Brain pericyte (primary cell): Measurements from ENCODE around the gene SLC49A4.

Experiments used
- DNase-seq: peaks from one replicate; pipeline ENCODE4 v3.0.0-alpha.2; 2012; ENCODE audit warnings: low read depth, low spot score

Gene SLC49A4

GRCh38 chr3:122858373-122858772 is 63.5 kb downstream of the SLC49A4 start:
- no peak for DNase-seq

GRCh38 chr3:122859021-122859805 is 64.3 kb downstream of the SLC49A4 start:
- DNase-seq = no peak

- DNase-seq = no peak
Observed at GRCh38 chr3:122862381-122862780, 67.5 kb downstream of the SLC49A4 start.

GRCh38 chr3:122864498-122864897 is 69.6 kb downstream of the SLC49A4 start:
- DNase-seq = no peak

- no peak for DNase-seq
Observed at GRCh38 chr3:122868322-122868721, 73.5 kb downstream of the SLC49A4 start.

GRCh38 chr3:122873741-122874515 is 79.1 kb downstream of the SLC49A4 start:
- DNase-seq = no peak

GRCh38 chr3:122875547-122876127 is 80.8 kb downstream of the SLC49A4 start:
- DNase-seq = no peak

- DNase-seq = no peak
Observed at GRCh38 chr3:122880173-122880572, 85.3 kb downstream of the SLC49A4 start.

GRCh38 chr3:122880624-122881023 is 85.8 kb downstream of the SLC49A4 start:
- DNase-seq = no peak

- no peak for DNase-seq
Observed at GRCh38 chr3:122882361-122882947, 87.6 kb downstream of the SLC49A4 start.

GRCh38 chr3:122886251-122886650 is 91.4 kb downstream of the SLC49A4 start:
- DNase-seq = no peak

- DNase-seq = no peak
Observed at GRCh38 chr3:122886946-122887345, 92.1 kb downstream of the SLC49A4 start.

GRCh38 chr3:122890077-122890719 is 95.3 kb downstream of the SLC49A4 start:
- no peak for DNase-seq

GRCh38 chr3:122890720-122891220 is 95.9 kb downstream of the SLC49A4 start:
- no peak for DNase-seq

GRCh38 chr3:122892118-122892960 is 97.5 kb downstream of the SLC49A4 start:
- no peak for DNase-seq

- DNase-seq = no peak
Observed at GRCh38 chr3:122893282-122893681, 98.4 kb downstream of the SLC49A4 start.

GRCh38 chr3:122893754-122894668 is 99.1 kb downstream of the SLC49A4 start:
- no peak for DNase-seq

GRCh38 chr3:122898298-122898697 is 103.4 kb downstream of the SLC49A4 start:
- DNase-seq = no peak

GRCh38 chr3:122902326-122902725 is 107.5 kb downstream of the SLC49A4 start:
- no peak for DNase-seq
